ENCODE data around the gene RAPGEF5.

DNA sequence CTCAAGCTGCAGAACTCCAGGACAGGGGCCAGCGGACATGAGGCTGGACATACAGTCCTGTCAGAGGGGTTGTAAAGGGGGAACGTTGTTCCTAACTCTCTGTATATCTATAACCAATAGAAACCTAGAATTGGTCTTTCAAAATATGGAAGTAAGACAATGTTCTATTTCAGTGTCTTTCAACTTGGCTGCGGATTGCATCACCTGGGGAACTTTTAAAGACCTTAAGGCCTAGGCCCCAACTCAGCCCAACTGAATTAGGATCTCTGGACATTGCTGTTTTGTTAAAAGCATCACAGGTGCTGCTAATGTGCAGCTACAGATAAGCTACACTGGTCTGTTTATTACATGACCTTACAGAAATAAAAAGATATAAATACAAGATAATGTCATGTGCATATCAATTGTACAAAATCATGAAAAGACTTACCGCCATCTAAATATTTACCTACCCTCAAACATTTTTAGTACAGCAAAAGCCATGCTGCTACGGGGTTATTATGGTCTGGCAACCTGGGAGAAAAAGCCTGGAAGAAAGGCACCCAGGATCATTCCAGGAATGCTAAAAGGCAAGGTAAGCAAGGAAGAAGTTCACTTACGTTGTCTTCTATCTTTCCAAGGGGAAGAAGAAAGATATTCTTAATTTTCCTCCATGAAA is 169.1 kb downstream of the RAPGEF5 start:
- TF ChIP-seq POLR2AphosphoS5 (IDR thresholded peaks at IDR 0.05; ENCODE audit: low read depth): no peak
- TF ChIP-seq, protein P1, sequence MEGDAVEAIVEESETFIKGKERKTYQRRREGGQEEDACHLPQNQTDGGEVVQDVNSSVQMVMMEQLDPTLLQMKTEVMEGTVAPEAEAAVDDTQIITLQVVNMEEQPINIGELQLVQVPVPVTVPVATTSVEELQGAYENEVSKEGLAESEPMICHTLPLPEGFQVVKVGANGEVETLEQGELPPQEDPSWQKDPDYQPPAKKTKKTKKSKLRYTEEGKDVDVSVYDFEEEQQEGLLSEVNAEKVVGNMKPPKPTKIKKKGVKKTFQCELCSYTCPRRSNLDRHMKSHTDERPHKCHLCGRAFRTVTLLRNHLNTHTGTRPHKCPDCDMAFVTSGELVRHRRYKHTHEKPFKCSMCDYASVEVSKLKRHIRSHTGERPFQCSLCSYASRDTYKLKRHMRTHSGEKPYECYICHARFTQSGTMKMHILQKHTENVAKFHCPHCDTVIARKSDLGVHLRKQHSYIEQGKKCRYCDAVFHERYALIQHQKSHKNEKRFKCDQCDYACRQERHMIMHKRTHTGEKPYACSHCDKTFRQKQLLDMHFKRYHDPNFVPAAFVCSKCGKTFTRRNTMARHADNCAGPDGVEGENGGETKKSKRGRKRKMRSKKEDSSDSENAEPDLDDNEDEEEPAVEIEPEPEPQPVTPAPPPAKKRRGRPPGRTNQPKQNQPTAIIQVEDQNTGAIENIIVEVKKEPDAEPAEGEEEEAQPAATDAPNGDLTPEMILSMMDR (IDR thresholded peaks at IDR 0.05; ENCODE audit: insufficient read depth, low read length): no peak
- TF ChIP-seq REST (IDR thresholded peaks at IDR 0.05; ENCODE audit: insufficient replicate concordance, low read depth): no peak
- no peak for TF ChIP-seq SPI1 (IDR thresholded peaks at IDR 0.05; ENCODE audit: borderline replicate concordance, low read depth)

Measured in HL-60 (cell line).